ENCODE results near the gene PLXNA2. TPM values are rescaled to one million over a fixed set of nuclear protein-coding genes. Genes with fewer than 3 reads are reported as not detected.

Gene PLXNA2
- total and polyA plus RNA-seq, 2 donors (not counting 3 experiments of a cell fraction or from before 2014, with no cell fraction given): 42.6 to 229 TPM

- Histone ChIP-seq H3K36me3 (ENCODE audit: control insufficient read depth in 2 of 2, extremely low read depth in 1 of 2, insufficient read depth in 2 of 2, low read length in 2 of 2) (peaks cover 9 to 16% of the 10 kb centered on the region in 2 experiments), H3K79me2 (ENCODE audit: control insufficient read depth, insufficient read depth, low read length) (peaks cover 99% of the 10 kb centered on the region), H3K4me3 (replicated peaks in 1 of 3; ENCODE audit: insufficient read depth in 1 of 3, low read depth in 1 of 3, low read length in 3 of 3) (no peak overlapping the region), H3K27me3 (ENCODE audit: control insufficient read depth in 2 of 2, insufficient read depth in 2 of 2, low read length in 2 of 2) (no peaks in the 10 kb centered on the region), H3K9me1 (replicated peaks; ENCODE audit: control insufficient read depth, extremely low read depth, insufficient read depth, low read length) (no peaks in the 10 kb centered on the region), H4K20me1 (replicated peaks; ENCODE audit: control insufficient read depth, extremely low read depth, insufficient read depth, low read length) (no peaks in the 10 kb centered on the region), H3K9ac (replicated peaks; ENCODE audit: extremely low read depth, insufficient read depth, low read length) (no peak overlapping the region), H3K4me2 (ENCODE audit: insufficient read depth, low read length) (no peak overlapping the region), H2AFZ (ENCODE audit: low read depth, low read length) (no peak overlapping the region), H3K27ac (ENCODE audit: insufficient read depth, low read depth, low read length) (no peak overlapping the region), H3K9me3 (replicated peaks; ENCODE audit: control insufficient read depth, insufficient read depth, low read length) (no peaks in the 10 kb centered on the region), H3K4me1 (ENCODE audit: control insufficient read depth, extremely low read depth, insufficient read depth, low read length) (peaks cover 11% of the 10 kb centered on the region)
- intact Hi-C loops (cut with micrococcal nuclease): no loop called here
- TF ChIP-seq FOS (IDR thresholded peaks at IDR 0.05; ENCODE audit: borderline replicate concordance, insufficient read depth, low read length) (no peak), JUN (IDR thresholded peaks at IDR 0.05; ENCODE audit: borderline replicate concordance, insufficient read depth, insufficient read length, low read depth) (no peak), MAX (IDR thresholded peaks at IDR 0.05; ENCODE audit: insufficient read depth, insufficient read length) (no peak)
- FAIRE-seq (no peak), DNase-seq (ENCODE audit: low read depth, low spot score) (no peak)
- no TSS peak for BruUV-seq (replicated peaks)
- ChIA-PET CTCF (interaction anchor here (0.7 kb wide), 1 partner anchor 69 kb away, joined by 4 read pairs; no protein-coding TSS in a partner anchor), POLR2A (interaction anchor here (1.0 kb wide), 1 partner anchor 11 kb away, joined by 3 read pairs; no protein-coding TSS in a partner anchor)
- dilution Hi-C loops (cut with MboI; ENCODE audit: extremely low pct_ligation_motif_present, low sequenced_read_pairs): no loop called here
These were observed 74.9 kb downstream of the PLXNA2 start for GRCh38 chr1:208169081-208169879.

- Histone ChIP-seq H3K79me2 (ENCODE audit: control insufficient read depth, insufficient read depth, low read length) (peaks cover 99% of the 10 kb centered on the region), H3K27me3 (ENCODE audit: control insufficient read depth in 2 of 2, insufficient read depth in 2 of 2, low read length in 2 of 2) (no peaks in the 10 kb centered on the region), H3K9ac (replicated peaks; ENCODE audit: extremely low read depth, insufficient read depth, low read length) (no peak overlapping the region), H3K9me3 (replicated peaks; ENCODE audit: control insufficient read depth, insufficient read depth, low read length) (no peaks in the 10 kb centered on the region), H4K20me1 (replicated peaks; ENCODE audit: control insufficient read depth, extremely low read depth, insufficient read depth, low read length) (no peaks in the 10 kb centered on the region), H3K4me1 (ENCODE audit: control insufficient read depth, extremely low read depth, insufficient read depth, low read length) (peaks cover 7% of the 10 kb centered on the region), H2AFZ (ENCODE audit: low read depth, low read length) (no peak overlapping the region), H3K4me3 (replicated peaks in 1 of 3; ENCODE audit: insufficient read depth in 1 of 3, low read depth in 1 of 3, low read length in 3 of 3) (no peak overlapping the region), H3K9me1 (replicated peaks; ENCODE audit: control insufficient read depth, extremely low read depth, insufficient read depth, low read length) (no peaks in the 10 kb centered on the region), H3K27ac (ENCODE audit: insufficient read depth, low read depth, low read length) (no peak overlapping the region), H3K4me2 (ENCODE audit: insufficient read depth, low read length) (no peak overlapping the region), H3K36me3 (ENCODE audit: control insufficient read depth in 2 of 2, extremely low read depth in 1 of 2, insufficient read depth in 2 of 2, low read length in 2 of 2) (peaks cover 8 to 15% of the 10 kb centered on the region in 2 experiments)
- BruUV-seq (replicated peaks): no TSS peak
- intact Hi-C loops (cut with micrococcal nuclease) (no loop called here), dilution Hi-C loops (cut with MboI; ENCODE audit: extremely low pct_ligation_motif_present, low sequenced_read_pairs) (no loop called here)
- POLR2A ChIA-PET: no interaction called here
- FAIRE-seq (no peak), DNase-seq (ENCODE audit: low read depth, low spot score) (no peak)
- TF ChIP-seq JUN (IDR thresholded peaks at IDR 0.05; ENCODE audit: borderline replicate concordance, insufficient read depth, insufficient read length, low read depth): no peak
- TF ChIP-seq MAX (IDR thresholded peaks at IDR 0.05; ENCODE audit: insufficient read depth, insufficient read length): no peak
- no peak for TF ChIP-seq MYC (IDR thresholded peaks at IDR 0.05; ENCODE audit: low read depth, low read length)
- no peak for TF ChIP-seq GATA2 (IDR thresholded peaks at IDR 0.05; ENCODE audit: insufficient read depth, insufficient read length, low read depth, low read length)
- CTCF ChIA-PET: interaction anchor here (1.5 kb wide), 1 partner anchor 67 kb away, joined by 3 read pairs; no protein-coding TSS in a partner anchor
These were observed 76.8 kb downstream of the PLXNA2 start for GRCh38 chr1:208167261-208167869.
